ENCODE measurements around the gene MAP2K1. TPM values are rescaled to one million over a fixed set of nuclear protein-coding genes. Genes with fewer than 3 reads are reported as not detected.

MAP2K1 gene
- polyA plus RNA-seq, 1 of the 3 experiments (the other 2 are of a cell fraction) = 21.8 TPM

GRCh38 chr15:66491846-66492245 is 105.1 kb downstream of the MAP2K1 start:
- H3K79me2 ChIP-seq (ENCODE audit: insufficient read depth) = peaks cover 21% of the 10 kb centered on the region
- ChIA-PET CTCF (interaction anchor here (0.6 to 1.6 kb wide), 3 partner anchors 17 to 420 kb away, joined by 3 to 4 read pairs (median 3); no protein-coding TSS in a partner anchor), POLR2A (no interaction called here)
- DNase-seq = no peak
- no peaks in the 10 kb centered on the region for H3K9me2 ChIP-seq
- H3K4me1 ChIP-seq (ENCODE audit: control insufficient read depth in 1 of 2, insufficient read depth in 2 of 2, low read depth in 1 of 2, low read length in 1 of 2) = peaks cover 0 to 2% of the 10 kb centered on the region in 2 experiments; a peak in 1 of 4 replicates
- 95% methylated on average over 3 of the region's 3 CpGs for WGBS (ENCODE audit: low lambda C conversion rate)
- H3K9me3 ChIP-seq = no peaks in the 10 kb centered on the region
- H3K36me3 ChIP-seq (replicated peaks in 1 of 2; ENCODE audit: control insufficient read depth in 1 of 2, insufficient read depth in 2 of 2, low read length in 1 of 2) = peaks cover 61 to 71% of the 10 kb centered on the region in 2 experiments
- no peaks in the 10 kb centered on the region for H4K20me1 ChIP-seq (ENCODE audit: insufficient read depth)
- H3K27ac ChIP-seq (ENCODE audit: low read depth in 2 of 2, low read length in 1 of 2) = no peak overlapping the region
- H3K9ac ChIP-seq = no peak overlapping the region
- no peaks in the 10 kb centered on the region for H3K27me3 ChIP-seq (ENCODE audit: insufficient read depth)
- TF ChIP-seq SMC3 (IDR thresholded peaks at IDR 0.05; ENCODE audit: low read depth, low read length) = no peak
- no peak for TF ChIP-seq EZH2phosphoT487 (IDR thresholded peaks at IDR 0.05; ENCODE audit: borderline replicate concordance, low read depth)
- no peak for TF ChIP-seq TCF12 (IDR thresholded peaks at IDR 0.05)
- TF ChIP-seq SIN3A (IDR thresholded peaks at IDR 0.05; ENCODE audit: borderline replicate concordance, low read depth, low read length) = no peak
- TF ChIP-seq JUND (IDR thresholded peaks at IDR 0.05) = no peak
- no peak for TF ChIP-seq RFX5 (IDR thresholded peaks at IDR 0.05; ENCODE audit: low read length)
- TF ChIP-seq MXI1 (IDR thresholded peaks at IDR 0.05; ENCODE audit: low read depth, low read length) = no peak
- TF ChIP-seq MEF2A (IDR thresholded peaks at IDR 0.05; ENCODE audit: borderline replicate concordance, low read depth) = no peak
- TF ChIP-seq RXRA (IDR thresholded peaks at IDR 0.05; ENCODE audit: borderline replicate concordance, low read depth) = no peak
- TF ChIP-seq GABPA (IDR thresholded peaks at IDR 0.05; ENCODE audit: low read depth) = no peak
- TF ChIP-seq FOXM1 (IDR thresholded peaks at IDR 0.05; ENCODE audit: low read depth) = no peak
- TF ChIP-seq, protein P1, sequence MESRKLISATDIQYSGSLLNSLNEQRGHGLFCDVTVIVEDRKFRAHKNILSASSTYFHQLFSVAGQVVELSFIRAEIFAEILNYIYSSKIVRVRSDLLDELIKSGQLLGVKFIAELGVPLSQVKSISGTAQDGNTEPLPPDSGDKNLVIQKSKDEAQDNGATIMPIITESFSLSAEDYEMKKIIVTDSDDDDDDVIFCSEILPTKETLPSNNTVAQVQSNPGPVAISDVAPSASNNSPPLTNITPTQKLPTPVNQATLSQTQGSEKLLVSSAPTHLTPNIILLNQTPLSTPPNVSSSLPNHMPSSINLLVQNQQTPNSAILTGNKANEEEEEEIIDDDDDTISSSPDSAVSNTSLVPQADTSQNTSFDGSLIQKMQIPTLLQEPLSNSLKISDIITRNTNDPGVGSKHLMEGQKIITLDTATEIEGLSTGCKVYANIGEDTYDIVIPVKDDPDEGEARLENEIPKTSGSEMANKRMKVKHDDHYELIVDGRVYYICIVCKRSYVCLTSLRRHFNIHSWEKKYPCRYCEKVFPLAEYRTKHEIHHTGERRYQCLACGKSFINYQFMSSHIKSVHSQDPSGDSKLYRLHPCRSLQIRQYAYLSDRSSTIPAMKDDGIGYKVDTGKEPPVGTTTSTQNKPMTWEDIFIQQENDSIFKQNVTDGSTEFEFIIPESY (IDR thresholded peaks at IDR 0.05; ENCODE audit: borderline replicate concordance, low read depth) = no peak
- no peak for TF ChIP-seq FOXJ3 (CRISPR knock-in tag; IDR thresholded peaks at IDR 0.05)
- no peak overlapping the region for H3K4me2 ChIP-seq
- no peak overlapping the region for H2AFZ ChIP-seq (ENCODE audit: low read depth)
- H3F3A ChIP-seq (replicated peaks; ENCODE audit: insufficient read depth) = peaks cover 16% of the 10 kb centered on the region
- H3K4me3 ChIP-seq (ENCODE audit: low read depth in 2 of 2, low read length in 1 of 2) = no peak overlapping the region

GRCh38 chr15:66494262-66494661 is 107.5 kb downstream of the MAP2K1 start:
- Histone ChIP-seq H3K9me2 (no peaks in the 10 kb centered on the region), H3K4me1 (ENCODE audit: control insufficient read depth in 1 of 2, insufficient read depth in 2 of 2, low read depth in 1 of 2, low read length in 1 of 2) (peaks cover 0 to 10% of the 10 kb centered on the region in 2 experiments; a peak in 1 of 4 replicates), H3F3A (replicated peaks; ENCODE audit: insufficient read depth) (peaks cover 31% of the 10 kb centered on the region), H3K4me2 (no peak overlapping the region), H4K20me1 (ENCODE audit: insufficient read depth) (peaks cover 15% of the 10 kb centered on the region), H3K4me3 (ENCODE audit: low read depth in 2 of 2, low read length in 1 of 2) (no peak overlapping the region), H3K79me2 (ENCODE audit: insufficient read depth) (peaks cover 27% of the 10 kb centered on the region), H3K27me3 (ENCODE audit: insufficient read depth) (no peaks in the 10 kb centered on the region), H3K27ac (ENCODE audit: low read depth in 2 of 2, low read length in 1 of 2) (no peak overlapping the region), H3K9ac (no peak overlapping the region), H3K9me3 (no peaks in the 10 kb centered on the region), H3K36me3 (replicated peaks in 1 of 2; ENCODE audit: control insufficient read depth in 1 of 2, insufficient read depth in 2 of 2, low read length in 1 of 2) (peaks cover 62 to 76% of the 10 kb centered on the region in 2 experiments), H2AFZ (ENCODE audit: low read depth) (no peak overlapping the region)
- CTCF ChIA-PET = interaction anchor here (1.2 kb wide), 1 partner anchor 107 kb away, joined by 3 read pairs; the partner anchor contains the start of gene MAP2K1
- WGBS (ENCODE audit: low lambda C conversion rate) = 91% methylated on average over 2 of the region's 2 CpGs
- POLR2A ChIA-PET = no interaction called here
- TF ChIP-seq RCOR1 (IDR thresholded peaks at IDR 0.05; ENCODE audit: low read length) (no peak), SMC3 (IDR thresholded peaks at IDR 0.05; ENCODE audit: low read depth, low read length) (no peak), RXRA (IDR thresholded peaks at IDR 0.05; ENCODE audit: borderline replicate concordance, low read depth) (no peak), MXI1 (IDR thresholded peaks at IDR 0.05; ENCODE audit: low read depth, low read length) (no peak), FOXJ3 (CRISPR knock-in tag; IDR thresholded peaks at IDR 0.05) (no peak)
- DNase-seq = no peak

All from SK-N-SH (cell line).